Activated CD4-positive, alpha-beta T cell treated with anti-CD3 and anti-CD28 coated beads, Interleukin-2, amount 10 ng/mL, durations not matched to agents 7 days and 5 days (primary cell): ENCODE data around the gene EXOC3L2. TPM values are rescaled to one million over a fixed set of nuclear protein-coding genes. Genes with fewer than 3 reads are reported as not detected.
A peak's percentile ranks its signal among the peaks of the same experiment; 100 is the strongest.

Experiments used
- CTCF ChIA-PET: fragments of 350-600 bp; sonication (Branson Sonifier 250); formaldehyde crosslinking; loops from one replicate; lab custom pipeline; 2021; ENCODE audit warnings: antibody characterized with exemption; lab: Charles Lee
- POLR2A ChIA-PET: fragments of 350-600 bp; sonication (Branson Sonifier 250); formaldehyde crosslinking; loops from one replicate; lab custom pipeline; 2021; ENCODE audit warnings: antibody characterized with exemption; lab: Charles Lee
- DNase-seq: peaks from one replicate; pipeline ENCODE4 v3.0.0-alpha.2; 2020
- H3K27ac Mint-ChIP-seq: one replicate; pipeline ENCODE4 v1.8.0; 2021; ENCODE audit warnings: mild to moderate bottlenecking, moderate library complexity, mixed read lengths
- H3K27me3 Mint-ChIP-seq: one replicate; pipeline ENCODE4 v1.8.0; 2021; ENCODE audit warnings: mixed read lengths
- H3K36me3 Mint-ChIP-seq: one replicate; pipeline ENCODE4 v1.8.0; 2021; ENCODE audit warnings: low read depth, mixed read lengths
- H3K4me1 Mint-ChIP-seq: one replicate; pipeline ENCODE4 v1.8.0; 2021; ENCODE audit warnings: mixed read lengths
- H3K4me3 Mint-ChIP-seq: one replicate; pipeline ENCODE4 v1.8.0; 2021; ENCODE audit warnings: mild to moderate bottlenecking, moderate library complexity, mixed read lengths
- H3K9me3 Mint-ChIP-seq: one replicate; pipeline ENCODE4 v1.8.0; 2021; ENCODE audit warnings: mixed read lengths
- total RNA-seq, 2 experiments: library from RNA; stranded (reverse); gene quantifications; one replicate each; pipeline ENCODE4 v1.2.3, GENCODE V29; 2021

The EXOC3L2 gene
- total RNA-seq, 2 experiments from 2014 or later, result not detected

GRCh38 chr19:45211751-45212381, 33.3 kb downstream of the EXOC3L2 start:
- Mint-ChIP-seq H3K9me3 (no peaks in the 10 kb centered on the region), H3K4me3 (no peak overlapping the region), H3K36me3 (no peaks in the 10 kb centered on the region), H3K27ac (no peak overlapping the region), H3K27me3 (peaks cover 33% of the 10 kb centered on the region), H3K4me1 (peaks cover 5% of the 10 kb centered on the region)
- DNase-seq, result no peak
- CTCF ChIA-PET, result interaction anchor here (1.3 kb wide), 1 partner anchor 25 kb away, joined by 3 read pairs; no protein-coding TSS in a partner anchor
- POLR2A ChIA-PET, result no interaction called here

- no peak for DNase-seq
- no peak overlapping the region for H3K4me3 Mint-ChIP-seq
- ChIA-PET POLR2A (no interaction called here), CTCF (no interaction called here)
- H3K27ac Mint-ChIP-seq, result no peak overlapping the region
- no peaks in the 10 kb centered on the region for H3K36me3 Mint-ChIP-seq
- H3K27me3 Mint-ChIP-seq, result peaks cover 5% of the 10 kb centered on the region
- H3K9me3 Mint-ChIP-seq, result no peaks in the 10 kb centered on the region
- peaks cover 4% of the 10 kb centered on the region for H3K4me1 Mint-ChIP-seq
Observed at GRCh38 chr19:45206328-45206727, 38.9 kb downstream of the EXOC3L2 start.

GRCh38 chr19:45205810-45206209, 39.4 kb downstream of the EXOC3L2 start:
- POLR2A ChIA-PET, result no interaction called here
- no peaks in the 10 kb centered on the region for H3K36me3 Mint-ChIP-seq

GRCh38 chr19:45202637-45203036, 42.6 kb downstream of the EXOC3L2 start:
- ChIA-PET POLR2A (no interaction called here), CTCF (no interaction called here)
- Mint-ChIP-seq H3K27ac (no peak overlapping the region), H3K27me3 (no peaks in the 10 kb centered on the region), H3K9me3 (no peaks in the 10 kb centered on the region), H3K4me1 (no peaks in the 10 kb centered on the region), H3K4me3 (no peak overlapping the region), H3K36me3 (no peaks in the 10 kb centered on the region)
- DNase-seq, result no peak

More at GRCh38 chr19:45205810-45206209, 39.4 kb downstream of the EXOC3L2 start:
- H3K9me3 Mint-ChIP-seq, result no peaks in the 10 kb centered on the region
- no peak overlapping the region for H3K4me3 Mint-ChIP-seq
- H3K27ac Mint-ChIP-seq, result no peak overlapping the region
- peaks cover 4% of the 10 kb centered on the region for H3K4me1 Mint-ChIP-seq
- peaks cover 2% of the 10 kb centered on the region for H3K27me3 Mint-ChIP-seq
- no peak for DNase-seq
- CTCF ChIA-PET, result no interaction called here

- ChIA-PET POLR2A (no interaction called here), CTCF (interaction anchor here (1.0 kb wide), 1 partner anchor 215 kb away, joined by 4 read pairs; no protein-coding TSS in a partner anchor)
- Mint-ChIP-seq H3K27ac (no peak overlapping the region), H3K4me1 (no peaks in the 10 kb centered on the region), H3K9me3 (no peaks in the 10 kb centered on the region), H3K36me3 (no peaks in the 10 kb centered on the region), H3K27me3 (no peaks in the 10 kb centered on the region), H3K4me3 (no peak overlapping the region)
- DNase-seq, result no peak
Observed at GRCh38 chr19:45200568-45200967, 44.6 kb downstream of the EXOC3L2 start.

GRCh38 chr19:45195764-45196163, 49.4 kb downstream of the EXOC3L2 start:
- ChIA-PET POLR2A (no interaction called here), CTCF (no interaction called here)
- Mint-ChIP-seq H3K27me3 (no peaks in the 10 kb centered on the region), H3K9me3 (no peaks in the 10 kb centered on the region), H3K4me3 (no peak overlapping the region), H3K27ac (no peak overlapping the region), H3K36me3 (no peaks in the 10 kb centered on the region), H3K4me1 (no peaks in the 10 kb centered on the region)
- DNase-seq, result no peak

GRCh38 chr19:45191375-45191774, 53.8 kb downstream of the EXOC3L2 start:
- Mint-ChIP-seq H3K4me1 (peaks cover 5% of the 10 kb centered on the region), H3K27me3 (no peaks in the 10 kb centered on the region), H3K4me3 (no peak overlapping the region), H3K36me3 (no peaks in the 10 kb centered on the region), H3K27ac (peak overlapping the region; percentile 1), H3K9me3 (no peaks in the 10 kb centered on the region)
- CTCF ChIA-PET, result no interaction called here
- POLR2A ChIA-PET, result no interaction called here
- DNase-seq, result no peak

GRCh38 chr19:45189971-45190370, 55.2 kb downstream of the EXOC3L2 start:
- peaks cover 6% of the 10 kb centered on the region for H3K4me1 Mint-ChIP-seq
- no peak overlapping the region for H3K4me3 Mint-ChIP-seq
- POLR2A ChIA-PET, result interaction anchor here (0.6 kb wide), 1 partner anchor 498 kb away, joined by 3 read pairs; no protein-coding TSS in a partner anchor
- H3K27me3 Mint-ChIP-seq, result no peaks in the 10 kb centered on the region
- no peaks in the 10 kb centered on the region for H3K9me3 Mint-ChIP-seq
- no peak for DNase-seq
- CTCF ChIA-PET, result no interaction called here
- H3K36me3 Mint-ChIP-seq, result no peaks in the 10 kb centered on the region
- no peak overlapping the region for H3K27ac Mint-ChIP-seq

GRCh38 chr19:45187421-45188100, 57.6 kb downstream of the EXOC3L2 start:
- no peak overlapping the region for H3K27ac Mint-ChIP-seq
- H3K4me3 Mint-ChIP-seq, result no peak overlapping the region
- ChIA-PET CTCF (interaction anchor here (1.2 to 1.3 kb wide), 2 partner anchors 12 to 148 kb away, joined by 4 read pairs; partner anchors contain the start of gene CLASRP), POLR2A (no interaction called here)
- no peaks in the 10 kb centered on the region for H3K27me3 Mint-ChIP-seq
- no peaks in the 10 kb centered on the region for H3K9me3 Mint-ChIP-seq
- no peaks in the 10 kb centered on the region for H3K36me3 Mint-ChIP-seq
- peak; percentile 50 for DNase-seq
- H3K4me1 Mint-ChIP-seq, result peaks cover 12% of the 10 kb centered on the region

- Mint-ChIP-seq H3K27me3 (no peaks in the 10 kb centered on the region), H3K9me3 (no peaks in the 10 kb centered on the region), H3K27ac (no peak overlapping the region), H3K36me3 (peaks cover 1% of the 10 kb centered on the region), H3K4me1 (peaks cover 14% of the 10 kb centered on the region), H3K4me3 (no peak overlapping the region)
- POLR2A ChIA-PET, result no interaction called here
- DNase-seq, result no peak
- CTCF ChIA-PET, result interaction anchor here (0.5 to 1.3 kb wide), 4 partner anchors 11 to 494 kb away, joined by 3 to 4 read pairs (median 4); partner anchors contain the start of gene CLASRP
Observed at GRCh38 chr19:45186509-45187334, 58.5 kb downstream of the EXOC3L2 start.

GRCh38 chr19:45184115-45184514, 61.1 kb downstream of the EXOC3L2 start:
- H3K27me3 Mint-ChIP-seq, result no peaks in the 10 kb centered on the region
- ChIA-PET POLR2A (no interaction called here), CTCF (no interaction called here)
- H3K36me3 Mint-ChIP-seq, result peaks cover 11% of the 10 kb centered on the region
- H3K27ac Mint-ChIP-seq, result no peak overlapping the region
- DNase-seq, result no peak
- H3K4me1 Mint-ChIP-seq, result peaks cover 32% of the 10 kb centered on the region
- no peaks in the 10 kb centered on the region for H3K9me3 Mint-ChIP-seq
- H3K4me3 Mint-ChIP-seq, result no peak overlapping the region

GRCh38 chr19:45182758-45183157, 62.4 kb downstream of the EXOC3L2 start:
- H3K9me3 Mint-ChIP-seq, result no peaks in the 10 kb centered on the region
- H3K36me3 Mint-ChIP-seq, result peaks cover 12% of the 10 kb centered on the region
- H3K4me3 Mint-ChIP-seq, result no peak overlapping the region
- ChIA-PET POLR2A (no interaction called here), CTCF (interaction anchor here (0.6 to 2.7 kb wide), 5 partner anchors 11 to 1483 kb away, joined by 3 to 8 read pairs (median 3); no protein-coding TSS in a partner anchor)
- H3K27me3 Mint-ChIP-seq, result no peaks in the 10 kb centered on the region
- no peak overlapping the region for H3K27ac Mint-ChIP-seq
- no peak for DNase-seq
- H3K4me1 Mint-ChIP-seq, result peaks cover 34% of the 10 kb centered on the region
